Activated naive CD4-positive, alpha-beta T cell treated with anti-CD3 and anti-CD28 coated beads, Interleukin-2, amount 50 U/mL, for 16 hours (primary cell): ENCODE data around the gene MDM2.
"Not testable (repeated sequence)": the region's sequence is repeated elsewhere in the genome, so short reads cannot be mapped to it uniquely, and the experiment has no call there.

ENCODE experiments used
- DNase-seq: peaks from one replicate; pipeline ENCODE4 v3.0.0-alpha.2; 2020

The MDM2 gene

DNA sequence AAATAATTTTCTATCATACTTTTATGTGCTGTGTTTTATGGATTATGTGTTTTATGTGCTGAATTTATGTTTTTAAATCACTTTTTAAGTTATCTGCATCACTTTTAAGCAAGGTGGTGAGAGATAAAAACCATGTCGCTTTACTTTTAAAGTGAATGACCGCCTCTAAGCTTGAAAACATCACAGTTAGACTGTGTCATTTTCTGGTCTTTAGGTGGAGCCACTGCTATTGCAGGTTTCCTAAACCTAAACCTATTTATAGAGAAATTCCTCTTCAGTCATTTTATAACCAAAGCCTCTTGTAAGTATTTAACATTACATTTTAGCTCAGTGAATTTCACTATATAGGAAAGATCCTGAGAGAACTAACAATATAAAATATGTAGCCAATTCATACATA lies 21.0 kb upstream of the MDM2 start:
- DNase-seq: no peak

DNA sequence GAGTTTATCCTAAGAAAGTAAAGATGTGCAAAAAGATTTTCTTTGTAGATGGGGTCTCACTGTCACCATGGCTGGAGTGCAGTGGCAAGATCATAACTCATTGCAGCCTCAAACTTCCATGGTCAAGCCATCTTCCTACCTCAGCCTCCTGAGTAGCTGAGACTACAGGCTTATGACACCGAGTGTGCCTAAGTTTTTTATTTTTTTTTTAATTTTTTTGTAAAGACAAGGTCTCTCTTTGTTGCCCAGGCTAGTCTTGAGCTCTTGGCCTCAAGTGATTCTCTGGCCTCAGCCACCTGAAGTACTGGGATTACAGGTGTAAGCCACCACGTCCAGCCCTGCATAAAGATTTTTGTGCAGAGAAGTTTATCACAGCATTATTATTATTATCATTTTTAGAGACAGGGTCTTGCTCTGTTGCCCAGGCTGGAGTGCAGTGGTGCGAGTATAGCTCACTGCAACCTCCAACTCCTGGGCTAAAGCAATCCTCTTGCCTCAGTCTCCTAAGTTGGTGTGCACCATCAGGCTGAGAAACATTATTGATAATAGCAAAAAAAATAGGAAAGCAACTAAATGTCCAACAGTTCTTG lies 19.3 kb upstream of the MDM2 start:
- DNase-seq: no peak

DNA sequence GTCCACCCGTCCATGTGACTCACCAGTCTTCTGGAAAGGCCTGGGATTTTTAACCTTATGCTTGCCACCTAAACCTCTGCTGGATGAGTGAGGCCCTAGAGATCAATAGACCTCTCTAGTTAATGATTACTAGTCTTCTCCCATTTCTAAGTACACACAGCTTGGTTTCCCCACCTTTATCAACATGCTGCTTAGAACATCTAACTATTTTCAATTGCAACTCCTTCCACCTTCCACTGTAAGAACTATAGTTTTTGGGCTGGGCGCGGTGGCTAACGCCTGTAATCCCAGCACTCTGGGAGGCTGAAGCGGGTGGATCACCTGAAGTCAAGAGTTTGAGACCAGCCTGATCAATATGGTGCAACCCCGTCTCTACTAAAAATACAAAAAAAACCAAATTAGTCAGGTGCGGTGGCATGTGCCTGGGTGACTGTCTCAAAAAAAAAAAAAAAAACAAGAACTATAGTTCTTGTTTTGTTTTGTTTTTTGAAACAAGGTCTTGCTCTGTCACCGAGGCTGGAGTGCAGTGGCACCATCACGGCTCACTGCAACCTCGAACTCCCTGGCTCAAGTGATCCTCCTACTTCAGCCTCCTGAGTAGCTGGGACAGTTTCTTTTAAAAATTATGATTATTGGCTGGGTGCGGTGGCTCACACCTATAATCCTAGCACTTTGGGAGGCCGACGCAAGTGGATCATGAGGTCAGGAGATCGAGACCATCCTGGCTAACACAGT lies 18.7 kb upstream of the MDM2 start:
- DNase-seq: no peak

DNA sequence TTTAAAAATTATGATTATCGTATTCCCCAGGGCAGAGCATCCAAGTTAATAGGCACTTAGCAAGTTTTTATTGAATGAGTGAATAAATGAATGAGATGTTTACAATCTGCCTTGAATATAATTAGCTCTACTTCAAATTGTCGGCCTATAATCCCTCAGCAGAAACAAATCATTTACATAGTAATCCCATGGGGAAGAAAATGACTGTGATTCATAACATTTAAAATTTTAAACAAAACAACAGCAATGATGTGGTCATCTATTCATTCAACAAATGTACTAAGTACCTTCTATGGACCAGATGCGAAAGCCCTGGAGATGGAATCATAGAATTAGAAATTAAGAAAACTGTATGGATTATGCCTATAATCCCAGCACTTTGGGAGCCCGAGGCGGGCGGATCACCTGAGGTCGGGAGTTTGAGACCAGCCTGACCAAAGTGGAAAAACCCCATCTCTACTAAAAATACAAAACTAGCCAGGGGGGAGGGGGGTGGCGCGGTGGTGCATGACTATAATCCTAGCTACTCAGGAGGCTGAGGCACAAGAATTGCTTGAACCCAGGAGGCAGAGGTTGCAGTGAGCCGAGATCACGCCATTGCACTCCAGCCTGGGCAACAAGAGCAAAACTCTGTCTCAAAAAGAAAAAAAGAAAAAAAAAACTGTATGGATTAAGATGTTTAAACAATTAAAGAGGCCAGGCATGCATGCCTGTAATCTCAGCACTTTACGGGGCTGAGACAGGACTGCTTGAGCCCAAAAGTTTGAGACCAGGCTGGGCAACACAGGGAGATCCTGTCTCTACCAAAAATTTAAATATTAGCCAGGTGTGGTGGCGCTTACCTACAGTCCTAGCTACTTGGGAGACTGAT lies 17.7 kb upstream of the MDM2 start:
- DNase-seq: no peak

DNA sequence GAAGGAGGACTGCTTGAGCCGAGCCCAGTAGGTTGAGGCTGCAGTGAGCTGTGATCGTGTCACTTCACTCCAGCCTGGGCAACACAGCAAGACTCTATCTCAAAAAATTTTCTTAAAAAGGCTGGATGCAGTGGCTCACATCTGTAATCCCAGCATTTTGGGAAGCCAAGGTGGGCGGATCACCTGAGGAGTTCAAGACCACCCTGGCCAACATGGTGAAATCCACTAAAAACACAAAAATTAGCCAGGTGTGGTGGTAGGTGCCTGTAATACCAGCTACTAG lies 17.1 kb upstream of the MDM2 start:
- no peak for DNase-seq

DNA sequence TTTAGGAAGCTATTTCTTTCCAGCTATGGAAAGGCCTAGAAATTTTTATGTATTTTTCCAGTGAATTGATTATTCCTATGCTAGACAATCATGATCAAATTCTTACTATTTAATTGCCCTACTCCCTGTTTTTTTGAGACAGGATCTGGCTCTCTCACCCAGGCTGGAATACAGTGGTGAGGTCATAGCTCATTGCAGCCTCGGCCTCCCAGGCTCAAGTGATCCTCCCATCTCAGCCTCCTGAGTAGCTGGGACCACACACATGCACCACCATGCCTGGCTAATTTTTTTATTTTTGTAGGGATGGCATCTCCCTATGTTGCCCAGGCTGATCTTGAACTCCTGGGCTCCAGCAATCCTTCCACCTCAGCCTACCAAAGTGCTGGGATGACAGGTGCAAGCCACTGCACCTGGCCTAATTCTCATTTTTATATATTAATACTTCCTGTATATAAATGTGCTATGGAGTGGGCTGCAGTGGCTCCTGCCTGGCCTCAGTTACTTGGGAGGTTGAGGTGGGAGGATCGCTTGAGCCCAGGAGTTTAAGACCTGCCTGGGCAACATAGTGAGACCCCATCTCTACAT lies 16.0 kb upstream of the MDM2 start:
- DNase-seq: no peak

DNA sequence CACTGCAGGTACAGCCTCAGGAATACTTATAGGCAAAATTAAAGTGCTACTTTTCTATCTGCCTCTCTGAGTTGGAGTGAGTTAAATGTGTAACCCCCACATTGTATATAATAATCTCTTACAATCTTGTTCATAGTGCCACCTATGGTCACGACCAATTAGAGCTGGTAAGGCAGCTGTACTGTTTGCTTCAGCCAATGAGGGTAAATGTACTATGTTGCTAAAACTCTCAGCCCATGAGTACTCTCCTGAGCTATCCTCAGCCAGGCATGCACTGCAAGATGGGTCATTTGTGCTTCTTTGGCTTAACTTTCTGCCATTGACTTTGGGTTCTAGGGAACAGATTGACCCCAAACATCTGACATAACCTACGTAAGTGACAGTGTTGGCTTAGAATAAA lies 15.0 kb upstream of the MDM2 start:
- DNase-seq: no peak

DNA sequence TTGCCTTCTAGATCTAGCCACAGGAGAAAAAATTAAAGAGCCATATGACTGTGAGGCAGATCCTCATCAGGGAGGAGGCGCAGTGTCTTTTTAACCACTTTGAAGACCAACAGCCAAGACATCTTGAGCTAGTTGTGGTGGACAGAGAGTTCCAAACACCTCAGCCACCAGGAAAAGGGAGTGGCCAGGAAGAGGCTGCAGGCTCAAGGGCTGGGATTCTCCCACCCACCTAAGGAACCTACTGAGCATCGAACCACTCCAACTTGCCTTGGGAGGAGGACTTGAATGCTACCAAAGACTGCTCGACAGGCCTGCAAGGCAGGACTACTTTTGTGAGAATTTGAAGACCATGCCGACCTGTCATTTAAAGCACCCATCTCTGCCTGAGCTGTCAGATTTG lies 14.5 kb upstream of the MDM2 start:
- no peak for DNase-seq

DNA sequence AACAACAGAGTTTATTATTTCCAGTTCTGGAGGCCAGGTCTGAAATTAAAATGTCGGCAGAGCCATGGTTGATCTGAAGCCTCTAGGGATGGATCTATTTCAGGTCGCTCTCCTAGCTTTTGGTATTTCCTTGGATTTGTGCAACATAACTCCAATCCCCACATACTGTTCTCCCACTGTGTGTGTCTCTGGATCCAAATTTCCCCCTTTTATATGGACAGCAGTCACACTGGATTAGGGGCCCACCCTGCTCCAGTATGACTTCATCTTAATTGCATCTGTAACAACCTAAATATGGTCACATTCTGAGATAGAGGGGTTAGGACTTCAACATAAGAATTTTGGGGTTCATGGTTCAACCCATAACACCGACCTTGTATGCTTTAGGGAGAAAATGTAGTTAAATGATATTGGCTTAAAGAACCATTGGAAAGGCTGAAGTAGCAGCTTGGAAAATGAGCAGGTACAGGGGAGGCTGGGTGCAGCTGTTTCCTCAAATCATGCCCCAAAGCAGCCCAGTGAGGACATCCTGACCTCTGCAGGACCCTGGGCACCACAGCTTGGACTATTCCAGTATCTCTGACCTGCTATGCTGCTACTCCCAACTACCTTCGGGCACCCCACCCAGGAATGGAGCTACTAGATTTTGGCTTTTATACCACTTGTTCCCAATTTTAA lies 13.9 kb upstream of the MDM2 start:
- no peak for DNase-seq

DNA sequence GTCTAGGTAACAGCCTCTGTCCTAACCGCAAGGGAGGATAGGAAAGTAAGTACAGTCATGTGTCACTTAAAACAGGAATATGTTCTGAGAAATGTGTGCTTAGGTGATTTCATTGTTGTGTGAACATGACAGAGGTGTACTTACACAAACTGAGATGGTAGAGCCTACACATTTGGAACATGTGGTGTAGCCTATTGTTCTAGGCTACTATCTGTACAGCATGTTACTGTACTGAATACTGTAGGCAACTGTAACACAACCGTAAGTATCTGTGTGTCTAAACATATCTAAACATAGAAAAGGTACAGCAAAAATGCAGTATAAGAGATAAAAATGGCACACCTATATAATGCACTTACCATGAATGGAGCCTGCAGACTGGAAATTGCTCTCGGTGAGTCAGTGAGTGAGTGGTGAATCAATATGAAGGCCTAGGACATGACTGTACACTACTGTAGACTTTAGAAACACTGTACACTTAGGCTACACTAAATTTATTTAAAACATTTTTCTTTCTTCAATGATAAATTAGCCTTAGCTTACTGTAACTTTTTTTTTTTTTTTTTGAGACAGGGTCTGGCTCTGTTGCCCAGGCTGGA lies 13.2 kb upstream of the MDM2 start:
- DNase-seq: no peak

DNA sequence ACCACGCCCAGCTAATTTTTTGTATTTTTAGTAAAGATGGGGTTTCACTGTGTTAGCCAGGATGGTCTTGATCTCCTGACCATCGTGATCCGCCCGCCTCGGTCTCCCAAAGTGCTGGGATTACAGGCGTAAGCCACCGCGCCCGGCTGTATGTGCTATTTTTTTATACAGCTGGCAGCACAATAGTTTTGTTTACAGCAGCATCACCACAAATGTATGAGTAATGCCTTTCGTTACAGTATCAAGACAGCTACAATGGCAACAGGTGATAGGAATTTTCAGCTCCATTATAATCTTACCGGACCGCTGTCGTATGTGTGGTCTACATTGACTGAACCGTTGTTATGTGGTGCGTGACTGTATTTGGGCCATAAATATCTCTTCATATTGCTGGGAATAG lies 11.6 kb upstream of the MDM2 start:
- DNase-seq: no peak

DNA sequence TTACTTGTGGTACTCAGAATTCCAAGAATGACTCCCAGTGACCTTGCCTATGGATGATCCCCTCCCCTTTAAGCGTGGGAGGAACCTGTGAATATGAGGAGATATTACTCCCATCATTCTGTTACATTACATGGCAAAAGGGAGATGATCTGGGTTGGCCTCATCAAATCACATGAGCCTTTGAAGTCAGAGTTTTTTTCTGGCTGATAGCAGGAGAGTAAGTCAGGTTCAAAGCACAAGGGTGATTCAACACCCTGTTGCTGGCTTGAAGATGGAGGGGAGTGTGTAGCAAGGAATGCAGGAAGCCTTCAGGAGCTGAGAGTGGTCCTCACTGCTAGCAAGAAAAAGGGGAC lies 9.1 kb upstream of the MDM2 start:
- no peak for DNase-seq

DNA sequence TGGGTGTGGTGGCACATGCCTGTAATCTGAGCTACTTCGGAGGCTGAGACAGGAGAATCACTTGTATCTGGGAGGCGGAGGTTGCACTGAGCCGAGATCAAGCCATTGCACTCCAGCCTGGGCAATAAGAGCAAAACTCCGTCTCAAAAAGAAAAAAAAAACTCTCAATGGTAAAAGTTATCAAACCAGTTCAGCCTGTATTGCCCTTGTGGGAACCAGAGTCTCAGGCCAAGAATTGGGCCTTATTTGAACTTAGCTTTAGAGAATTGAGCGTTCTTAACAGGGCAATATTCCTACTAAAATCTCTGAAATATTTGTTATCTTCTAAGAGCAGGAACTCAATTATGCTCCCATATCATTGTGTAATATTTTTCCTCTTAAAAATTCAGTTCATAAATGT lies 7.7 kb upstream of the MDM2 start:
- DNase-seq: no peak

DNA sequence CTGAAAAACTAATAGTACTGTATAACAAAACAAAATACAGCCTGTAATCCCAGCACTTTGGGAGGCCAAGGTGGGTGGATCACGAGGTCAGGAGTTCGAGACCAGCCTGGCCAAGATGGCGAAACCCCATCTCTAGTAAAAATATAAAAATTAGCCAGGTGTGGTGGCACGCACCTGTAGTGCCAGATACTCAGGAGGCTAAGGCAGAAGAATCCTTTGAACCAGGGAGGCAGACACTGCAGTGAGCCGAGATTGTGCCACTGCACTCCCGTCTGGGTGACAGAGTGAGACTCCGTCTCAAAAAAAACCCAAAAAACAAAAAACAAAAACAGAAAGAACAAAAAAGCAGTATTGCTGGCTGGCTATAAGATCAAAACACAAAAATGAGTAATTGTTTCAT lies 6.9 kb upstream of the MDM2 start:
- DNase-seq: not testable (repeated sequence)

DNA sequence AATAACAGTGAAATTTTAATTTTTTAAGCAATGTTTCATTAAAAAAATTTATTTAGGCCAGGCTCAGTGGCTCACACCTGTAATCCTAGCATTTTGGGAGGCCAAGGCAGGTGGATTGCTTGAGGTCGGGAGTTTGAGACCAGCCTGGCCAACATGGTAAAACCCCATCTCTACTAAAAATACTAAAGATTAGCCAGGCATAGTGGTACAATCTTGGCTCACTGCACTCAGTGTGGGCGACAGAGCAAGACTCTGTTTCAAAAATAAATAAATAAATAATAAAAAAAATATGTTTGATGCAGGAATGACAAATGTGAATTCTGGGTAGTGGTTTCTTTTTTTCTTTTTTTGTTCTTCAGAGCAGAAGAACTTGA lies 5.6 kb upstream of the MDM2 start:
- not testable (repeated sequence) for DNase-seq

DNA sequence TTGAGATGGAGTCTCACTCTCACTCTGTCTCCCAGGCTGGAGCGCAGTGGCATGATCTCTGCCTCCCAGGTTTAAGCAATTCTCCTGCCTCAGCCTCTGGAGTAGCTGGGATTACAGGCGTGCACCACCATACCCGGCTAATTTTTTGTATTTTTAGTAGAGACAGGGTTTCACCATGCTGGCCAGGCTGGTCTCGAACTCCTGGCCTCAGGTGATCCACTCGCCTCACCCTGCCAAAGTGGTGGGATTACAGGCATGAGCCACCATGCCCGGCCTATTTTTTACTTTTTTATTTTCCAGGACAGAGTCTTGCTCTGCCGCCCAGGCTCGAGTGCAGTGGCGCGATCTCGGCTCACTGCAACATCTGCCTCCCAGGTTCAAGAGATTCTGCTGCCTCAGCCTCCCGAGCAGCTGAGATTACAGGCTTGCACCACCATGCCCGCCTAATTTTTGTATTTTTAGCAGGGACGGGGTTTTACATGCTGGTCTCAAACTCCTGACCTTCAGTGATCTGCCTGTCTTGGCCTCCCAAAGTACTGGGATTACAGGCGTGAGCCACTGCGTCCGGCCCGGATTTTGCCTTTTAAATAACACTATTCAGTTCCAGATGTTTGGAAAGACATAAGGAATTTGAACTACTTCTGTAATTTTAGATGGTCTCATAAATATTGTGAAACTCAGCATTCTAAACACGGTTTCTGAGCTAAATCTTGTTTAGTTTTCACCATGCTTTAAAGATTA lies 4.9 kb upstream of the MDM2 start:
- not testable (repeated sequence) for DNase-seq

DNA sequence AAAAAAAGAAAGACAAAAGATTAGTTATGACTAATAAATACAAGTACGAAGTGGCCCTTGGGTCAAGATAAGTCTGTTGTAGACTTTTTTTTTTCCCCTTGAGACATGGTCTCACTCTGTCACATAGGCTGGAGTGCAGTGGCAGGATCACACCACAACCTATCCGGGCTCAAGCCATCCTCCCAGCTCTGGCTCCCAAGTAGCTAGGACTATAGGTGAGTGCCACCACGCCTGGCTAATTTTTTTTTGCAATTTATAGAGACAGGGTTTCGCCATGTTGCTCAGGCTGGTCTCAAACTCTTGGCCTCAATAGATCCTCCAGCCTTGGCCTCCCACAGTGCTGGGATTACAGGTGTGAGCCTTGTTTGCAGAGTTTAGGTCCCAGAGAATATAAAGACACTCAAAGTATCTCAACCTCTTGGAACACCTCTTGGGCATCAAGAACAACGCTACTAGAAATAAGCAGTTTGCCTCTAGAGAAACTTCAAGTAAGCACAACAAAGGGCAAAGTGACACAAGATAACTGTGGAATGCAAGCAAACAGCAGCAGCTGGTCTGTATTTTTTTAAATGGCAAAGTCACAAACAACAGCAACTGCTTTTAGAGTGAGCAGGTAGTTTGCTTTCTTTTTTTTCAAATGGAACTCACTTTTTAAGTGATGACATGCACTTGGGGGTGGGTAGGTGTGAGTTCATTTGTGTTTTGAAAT lies 3.9 kb upstream of the MDM2 start:
- DNase-seq: no peak

DNA sequence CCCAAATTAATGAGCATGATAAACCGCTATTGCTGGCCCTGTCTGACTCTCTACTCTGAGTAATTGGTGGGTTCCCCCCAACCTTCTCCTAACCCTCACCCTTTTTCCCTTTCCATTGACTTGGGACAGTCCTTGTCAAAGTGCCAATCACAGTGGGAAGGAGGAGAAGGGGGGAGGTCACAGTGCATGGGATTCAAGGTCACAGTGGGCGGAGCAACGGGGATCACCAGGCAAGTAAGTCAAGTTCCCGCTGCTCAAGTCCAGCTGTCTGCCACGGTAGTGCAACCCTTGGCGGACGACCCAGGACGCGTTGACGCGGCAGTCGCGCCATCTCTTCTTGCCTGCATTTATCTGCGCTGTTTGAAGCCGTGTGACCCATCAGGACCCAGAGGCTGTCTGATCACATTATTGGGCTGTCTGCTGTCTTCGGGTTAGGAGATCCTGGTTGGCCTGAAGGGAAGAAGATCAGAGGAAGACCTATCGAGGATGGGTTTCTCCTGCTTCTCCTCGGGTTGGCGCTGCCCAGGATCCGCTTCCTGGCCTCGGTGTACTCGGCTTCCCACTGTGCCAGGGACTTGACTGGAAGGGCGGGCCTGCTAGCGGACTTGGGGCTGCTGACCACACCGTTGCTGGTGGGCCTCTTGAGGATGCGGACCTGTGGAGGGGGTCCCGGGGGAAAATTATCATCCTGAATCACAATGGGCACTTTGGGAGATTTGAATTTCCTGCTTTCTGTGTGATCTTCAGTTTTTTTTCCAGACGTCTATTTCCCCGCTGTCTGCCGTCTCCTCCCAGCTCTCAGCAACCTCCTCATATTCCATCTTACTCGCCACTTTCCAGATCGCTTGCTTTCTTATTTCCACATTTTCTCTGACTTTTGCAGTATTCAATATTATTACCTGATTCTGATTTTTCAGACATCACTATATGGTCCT lies 3.1 kb upstream of the MDM2 start:
- DNase-seq: no peak

DNA sequence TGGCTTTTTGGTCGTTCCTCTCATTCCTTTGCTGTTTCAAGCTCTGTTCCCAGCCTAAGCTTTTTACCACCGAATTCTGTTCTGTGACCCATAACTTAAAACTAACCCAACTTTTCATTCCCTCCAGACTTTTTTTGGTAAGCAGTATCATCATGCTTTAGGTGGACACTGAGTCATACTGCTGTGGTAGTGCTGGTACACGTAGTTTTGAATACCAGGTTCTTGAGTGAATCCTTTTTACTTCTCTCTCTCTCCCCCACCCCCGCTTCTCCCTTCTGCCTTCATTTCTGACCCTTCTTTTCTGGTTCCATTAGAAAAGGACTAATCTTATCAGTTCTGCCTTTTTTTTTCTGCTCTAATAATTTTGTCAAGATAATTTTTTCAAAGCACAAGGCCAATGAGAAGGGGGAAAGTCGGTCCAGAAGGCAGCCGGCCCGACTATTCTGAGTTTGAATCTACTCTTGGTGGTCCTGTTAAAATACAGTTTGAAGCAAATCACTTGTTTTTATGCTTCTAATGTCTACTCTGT lies 2.3 kb upstream of the MDM2 start:
- DNase-seq: no peak
